Adrenal gland (tissue), 12 donors: ENCODE data around the gene SCGB1C1. TPM values are rescaled to one million over a fixed set of nuclear protein-coding genes. Genes with fewer than 3 reads are reported as not detected.

Experiments
- DNase-seq, 7 donors: peaks; one replicate each; pipeline ENCODE4 v3.0.0-alpha.2; 2019 to 2020
- H3K27ac ChIP-seq, 5 donors: fragments of 200-600 bp; sonication (generic) in 4 of 5; 1 replicate in 3 of 5; 2 replicates in 2 of 5; pipeline versions ENCODE4 v1.5.1 to v1.8.0; 2016 to 2020; ENCODE audit warnings: mild to moderate bottlenecking in 1 of 5
- H3K27me3 ChIP-seq: fragments of 200-600 bp; 2 replicates; pipeline ENCODE4 v1.8.0; 2021
- H3K36me3 ChIP-seq, 2 donors: fragments of 200-600 bp; replicated peaks in 1 of 2; 1 replicate in 1 of 2; 2 replicates in 1 of 2; pipeline versions ENCODE4 v1.5.1 to v1.8.0; 2018 to 2022
- H3K4me1 ChIP-seq, 2 donors: fragments of 200-600 bp; replicated peaks in 1 of 2; 1 replicate in 1 of 2; 2 replicates in 1 of 2; pipeline versions ENCODE4 v1.5.1 to v1.8.0; 2018 to 2021
- H3K4me3 ChIP-seq, 4 donors: fragments of 200-600 bp; sonication (generic) in 3 of 4; one replicate each; pipeline ENCODE4 v1.5.1; 2016 to 2018
- H3K9me3 ChIP-seq, 3 donors: fragments of 200-600 bp; sonication (generic) in 1 of 3; replicated peaks in 1 of 3; 1 replicate in 2 of 3; 2 replicates in 1 of 3; pipeline versions ENCODE4 v1.5.1 to v1.8.0; 2016 to 2021
- POLR2A ChIP-seq, 2 donors: fragments of 450-650 bp; IDR thresholded peaks; one replicate each; pipeline ENCODE4 v1.6.1; 2017; ENCODE audit warnings: antibody characterized with exemption in 2 of 2, mild to moderate bottlenecking in 2 of 2, moderate library complexity in 1 of 2
- WGBS, 4 donors: extraction: QIAGEN DNeasy Blood & Tissue Kit in 2 of 4; methylation state at CpG; one replicate each; pipeline versions ENCODE4 v1.1.5 to v1.1.7; 2013 to 2017; 5-methylcytosine and 5-hydroxymethylcytosine counted together
- intact Hi-C, 2 donors: fragments of 100-400 bp; cut with DNase I; formaldehyde crosslinking; loops; one replicate each; pipeline versions ENCODE4 v1.14.1 to v1.15.0; 2022 to 2023
- polyA plus RNA-seq, 3 donors: library from polyadenylated mRNA; stranded (reverse); fragments of 200-250 nt in 2 of 3; fragments of 350-450 nt in 1 of 3; fragmentation: Illumina TruSeq in 1 of 3; extraction: RNeasy Lipid Tissue Mini Kit (QIAGEN cat#74804) in 1 of 3; gene quantifications; one replicate each; pipeline ENCODE4 v1.2.3, GENCODE V29; 2013 to 2014
- total RNA-seq, 9 donors: library from RNA; depleted of rRNA in 4 of 9; stranded (reverse); fragments of >200 nt in 4 of 9; fragments of 120-200 nt in 1 of 9; fragmentation: NEBNext Ultra II Directional in 1 of 9; extraction: Animal tissue kit (Norgen Biotek cat#: 25700) in 1 of 9; gene quantifications; one replicate each; pipeline versions ENCODE4 v1.1.0 to v1.2.4, GENCODE V29; 2013 to 2023
- TF ChIP-seq, protein P1 (sequence below), 6 experiments: fragments of 450-650 bp in 4 of 6; fragments of 200-600 bp in 2 of 6; sonication (generic) in 1 of 6; IDR thresholded peaks; 1 replicate in 5 of 6; 2 replicates in 1 of 6; pipeline versions ENCODE4 v1.5.1 to v1.8.0; 2016 to 2021; ENCODE audit warnings: antibody characterized with exemption in 6 of 6, mild to moderate bottlenecking in 2 of 6, moderate library complexity in 1 of 6
- donor health status: healthy with polysubstance abuse.
- donor health status: Bipolar disorder and iron deficiency.
- donor health status: DM: yes; HTN: yes; CAD: no.
- donor health status: DM: no; HTN: no; CAD: no.
- donor health status: DM: no; HTN: no; CAD: no.
- donor health status: DM: yes; HTN: yes; CAD: no.

SCGB1C1 gene
- total and polyA plus RNA-seq, 12 donors = not detected

DNA sequence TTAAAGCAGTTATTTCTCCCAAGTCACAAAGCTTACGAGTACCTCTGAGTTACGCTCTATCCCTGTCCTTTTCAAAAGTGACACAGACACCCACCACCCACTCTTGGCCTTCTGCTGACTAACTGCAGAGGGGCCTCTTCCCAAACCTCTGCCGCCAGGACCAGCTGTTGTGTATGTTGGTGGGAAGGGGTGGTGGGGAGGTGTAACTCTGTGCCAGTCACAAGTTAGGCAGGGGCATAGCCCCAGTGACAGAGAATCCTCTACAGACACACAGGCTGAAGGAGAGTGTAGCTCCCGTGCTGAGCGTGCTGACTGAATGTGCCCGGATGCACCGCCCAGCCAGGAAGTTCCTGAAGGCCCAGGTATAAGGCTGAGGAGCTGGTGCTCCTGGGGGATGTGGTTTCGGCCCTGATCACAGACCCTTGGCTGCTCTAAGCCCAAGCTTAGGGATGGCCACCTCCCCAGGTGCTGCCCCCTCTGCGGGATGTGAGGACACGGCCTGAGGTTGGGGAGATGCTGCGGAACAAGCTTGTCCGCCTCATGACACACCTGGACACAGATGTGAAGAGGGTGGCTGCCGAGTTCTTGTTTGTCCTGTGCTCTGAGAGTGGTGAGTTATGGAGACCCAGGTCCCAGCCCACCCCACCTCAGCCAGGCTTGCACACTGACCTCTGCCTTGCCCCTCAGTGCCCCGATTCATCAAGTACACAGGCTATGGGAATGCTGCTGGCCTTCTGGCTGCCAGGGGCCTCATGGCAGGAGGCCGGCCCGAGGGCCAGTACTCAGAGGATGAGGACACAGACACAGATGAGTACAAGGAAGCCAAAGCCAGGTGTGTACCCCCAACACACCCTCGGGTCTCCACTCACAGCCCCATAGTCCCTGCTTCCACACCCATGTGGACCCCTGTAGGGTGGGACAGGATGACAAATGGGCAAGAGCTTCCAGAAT, 19.5 kb downstream of the SCGB1C1 start:
- Histone ChIP-seq H3K27me3 (no peaks in the 10 kb centered on the region), H3K4me3 (no peak overlapping the region), H3K27ac (no peak overlapping the region), H3K9me3 (no peaks in the 10 kb centered on the region), H3K36me3 (peaks cover 0 to 60% of the 10 kb centered on the region in 2 donors), H3K4me1 (peaks cover 12 to 18% of the 10 kb centered on the region in 2 donors)
- peak in 3 of 7 donors; percentile 10 to 48 (median 18) for DNase-seq
- 92 to 95% (median 94%) methylated on average over 10 to 17 of the region's 17 CpGs for WGBS, 4 donors
- intact Hi-C loops = no loop called here
- TF ChIP-seq, protein P1, sequence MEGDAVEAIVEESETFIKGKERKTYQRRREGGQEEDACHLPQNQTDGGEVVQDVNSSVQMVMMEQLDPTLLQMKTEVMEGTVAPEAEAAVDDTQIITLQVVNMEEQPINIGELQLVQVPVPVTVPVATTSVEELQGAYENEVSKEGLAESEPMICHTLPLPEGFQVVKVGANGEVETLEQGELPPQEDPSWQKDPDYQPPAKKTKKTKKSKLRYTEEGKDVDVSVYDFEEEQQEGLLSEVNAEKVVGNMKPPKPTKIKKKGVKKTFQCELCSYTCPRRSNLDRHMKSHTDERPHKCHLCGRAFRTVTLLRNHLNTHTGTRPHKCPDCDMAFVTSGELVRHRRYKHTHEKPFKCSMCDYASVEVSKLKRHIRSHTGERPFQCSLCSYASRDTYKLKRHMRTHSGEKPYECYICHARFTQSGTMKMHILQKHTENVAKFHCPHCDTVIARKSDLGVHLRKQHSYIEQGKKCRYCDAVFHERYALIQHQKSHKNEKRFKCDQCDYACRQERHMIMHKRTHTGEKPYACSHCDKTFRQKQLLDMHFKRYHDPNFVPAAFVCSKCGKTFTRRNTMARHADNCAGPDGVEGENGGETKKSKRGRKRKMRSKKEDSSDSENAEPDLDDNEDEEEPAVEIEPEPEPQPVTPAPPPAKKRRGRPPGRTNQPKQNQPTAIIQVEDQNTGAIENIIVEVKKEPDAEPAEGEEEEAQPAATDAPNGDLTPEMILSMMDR (IDR thresholded peaks at IDR 0.05) = no peak
- TF ChIP-seq POLR2A (IDR thresholded peaks at IDR 0.05) = no peak

GRCh38 chr11:213111-213510, 20.2 kb downstream of the SCGB1C1 start:
- WGBS, 4 donors = 81 to 94% (median 90%) methylated on average over 3 to 4 of the region's 4 CpGs
- Histone ChIP-seq H3K36me3 (peaks cover 0 to 60% of the 10 kb centered on the region in 2 donors), H3K27ac (no peak overlapping the region), H3K4me1 (peaks cover 12 to 18% of the 10 kb centered on the region in 2 donors), H3K9me3 (no peaks in the 10 kb centered on the region), H3K4me3 (no peak overlapping the region), H3K27me3 (no peaks in the 10 kb centered on the region)
- peak in 4 of 7 donors; percentile 9 to 50 (median 18) for DNase-seq
- intact Hi-C loops = no loop called here
- no peak for TF ChIP-seq POLR2A (IDR thresholded peaks at IDR 0.05)
- TF ChIP-seq, protein P1 (IDR thresholded peaks at IDR 0.05) = no peak

DNA sequence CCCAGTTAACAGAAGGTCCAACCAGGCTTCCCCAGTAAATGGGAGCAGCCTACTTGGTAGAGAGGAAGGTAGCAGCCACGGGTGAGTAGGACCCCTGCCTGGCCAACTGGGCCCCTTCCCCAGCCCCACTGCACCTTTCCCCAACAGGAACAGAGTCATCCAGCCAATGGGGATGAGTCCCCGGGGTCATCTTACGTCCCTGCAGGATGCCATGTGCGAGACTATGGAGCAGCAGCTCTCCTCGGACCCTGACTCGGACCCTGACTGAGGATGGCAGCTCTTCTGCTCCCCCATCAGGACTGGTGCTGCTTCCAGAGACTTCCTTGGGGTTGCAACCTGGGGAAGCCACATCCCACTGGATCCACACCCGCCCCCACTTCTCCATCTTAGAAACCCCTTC, 21.2 kb downstream of the SCGB1C1 start:
- Histone ChIP-seq H3K27ac (no peak overlapping the region), H3K9me3 (no peaks in the 10 kb centered on the region), H3K36me3 (peaks cover 0 to 60% of the 10 kb centered on the region in 2 donors), H3K4me3 (no peak overlapping the region), H3K4me1 (peaks cover 12 to 17% of the 10 kb centered on the region in 2 donors), H3K27me3 (no peaks in the 10 kb centered on the region)
- intact Hi-C loops = no loop called here
- peak in 3 of 7 donors; percentile 10 to 23 (median 13) for DNase-seq
- 69 to 90% (median 87%) methylated on average over 2 to 7 of the region's 7 CpGs for whole genome bisulfite sequencing, 4 donors
- TF ChIP-seq POLR2A (IDR thresholded peaks at IDR 0.05) = no peak
- TF ChIP-seq, protein P1 (IDR thresholded peaks at IDR 0.05) = no peak

DNA sequence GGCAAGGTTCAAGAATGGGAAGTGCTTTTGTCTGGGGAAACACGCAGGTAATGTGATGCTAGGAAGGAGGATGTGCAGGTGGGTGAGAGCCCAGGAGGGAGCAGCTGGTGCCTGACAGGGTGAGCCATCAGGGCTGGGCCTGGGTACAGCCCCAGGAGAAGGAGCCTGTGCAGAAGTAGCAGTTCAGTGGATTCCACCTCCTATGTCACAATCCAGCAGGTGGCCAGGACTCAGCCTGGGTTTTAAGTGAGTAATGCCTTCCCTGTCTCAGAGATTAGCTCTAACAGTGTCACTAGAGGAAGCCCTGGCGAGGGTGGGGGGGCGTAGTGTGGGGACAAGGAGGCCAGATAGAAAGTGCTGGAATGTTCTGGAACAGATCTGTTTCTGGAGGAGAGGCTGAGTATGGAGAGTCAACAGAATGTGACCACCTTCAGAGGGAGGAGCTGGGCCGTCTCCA, 22.7 kb downstream of the SCGB1C1 start:
- Histone ChIP-seq H3K27ac (no peak overlapping the region), H3K4me1 (peaks cover 0 to 2% of the 10 kb centered on the region in 2 donors), H3K36me3 (peaks cover 0 to 48% of the 10 kb centered on the region in 2 donors), H3K4me3 (no peak overlapping the region), H3K9me3 (no peaks in the 10 kb centered on the region), H3K27me3 (no peaks in the 10 kb centered on the region)
- peak in 3 of 7 donors; percentile 12 to 49 (median 18) for DNase-seq
- intact Hi-C loops = no loop called here
- TF ChIP-seq, protein P1 (IDR thresholded peaks at IDR 0.05) = no peak
- TF ChIP-seq POLR2A (IDR thresholded peaks at IDR 0.05) = no peak
- 76 to 90% (median 81%) methylated on average over 4 of the region's 4 CpGs for WGBS, 4 donors
